SIG-M5 treated with dmso at 0.1 percent for 504 hours (cell line): Measurements from ENCODE around the gene CTRB1.

Experiments used
- DNase-seq: peaks from one replicate; lab custom pipeline; 2025; ENCODE audit not compliant: unreplicated experiment; lab: John Stamatoyannopoulos, UW

Gene CTRB1

DNA sequence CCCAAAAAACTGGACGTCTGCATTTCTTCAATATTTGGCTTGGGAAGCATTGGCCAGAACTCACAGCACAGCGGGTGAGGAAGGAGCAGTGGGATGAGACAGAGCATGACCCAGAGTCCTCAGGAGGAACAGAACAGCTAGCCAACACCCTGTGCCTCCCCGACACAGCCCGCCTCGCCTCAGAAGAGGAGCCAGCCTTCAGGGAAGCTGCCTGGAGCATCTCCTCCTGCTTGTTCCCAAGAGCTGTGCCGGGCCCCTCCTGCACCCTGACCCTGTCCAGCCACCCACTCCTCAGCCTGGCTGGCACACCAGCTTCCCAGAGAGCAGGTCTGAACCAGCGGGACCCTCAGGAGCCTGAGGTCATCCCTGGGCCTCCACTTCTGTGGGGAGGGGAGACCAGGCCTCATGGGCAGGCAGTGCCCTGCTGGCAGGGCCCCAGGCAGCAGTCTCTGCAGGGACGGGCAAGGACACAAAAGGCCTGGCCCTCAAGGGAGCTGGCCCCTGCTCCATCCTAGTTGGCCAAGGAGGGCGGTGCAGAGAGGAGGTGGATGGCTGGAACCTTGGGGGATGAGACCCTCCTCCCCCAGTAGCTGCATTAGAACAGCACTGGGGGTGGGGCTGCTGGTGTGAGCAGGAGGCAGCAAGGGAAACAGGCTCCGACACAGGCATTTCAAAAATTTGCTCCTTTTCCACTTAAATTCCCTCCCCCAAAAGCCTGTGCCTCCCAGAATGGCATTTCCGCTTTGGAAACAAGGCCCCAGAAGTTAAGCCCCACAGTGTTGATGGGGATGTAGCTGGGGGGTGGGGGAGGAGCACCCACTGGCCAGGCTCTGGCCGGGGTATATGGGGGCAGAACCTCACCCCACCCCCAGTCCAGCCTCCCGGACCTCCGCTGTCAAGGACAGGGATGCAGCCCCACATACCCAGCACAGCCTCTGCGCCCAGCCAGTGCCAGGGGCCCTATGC is 34.4 kb downstream of the CTRB1 start:
- DNase-seq = no peak

DNA sequence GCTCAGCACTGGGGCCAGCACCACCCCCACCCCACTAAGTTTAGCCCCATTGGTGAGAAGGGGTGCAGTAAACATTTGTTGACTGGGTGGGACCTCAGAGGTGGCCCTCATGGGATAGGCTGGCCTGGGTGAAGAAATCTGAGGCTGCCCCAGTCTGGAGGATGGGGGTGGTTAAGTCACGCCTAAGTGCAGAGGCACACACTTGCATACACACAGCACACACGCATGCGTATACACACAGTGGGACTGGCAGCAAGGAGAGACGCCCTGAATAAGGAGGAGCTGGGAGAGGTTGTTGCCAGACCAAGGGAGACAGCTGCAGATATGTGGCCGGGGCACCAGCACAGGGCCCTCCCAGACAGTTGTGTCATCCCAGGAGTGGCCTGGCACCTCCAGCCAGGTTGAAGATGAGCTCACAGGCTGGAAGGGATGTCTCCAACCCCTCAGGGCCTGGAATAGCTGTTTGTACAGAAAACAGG is 35.6 kb downstream of the CTRB1 start:
- peak; percentile 34 for DNase-seq

DNA sequence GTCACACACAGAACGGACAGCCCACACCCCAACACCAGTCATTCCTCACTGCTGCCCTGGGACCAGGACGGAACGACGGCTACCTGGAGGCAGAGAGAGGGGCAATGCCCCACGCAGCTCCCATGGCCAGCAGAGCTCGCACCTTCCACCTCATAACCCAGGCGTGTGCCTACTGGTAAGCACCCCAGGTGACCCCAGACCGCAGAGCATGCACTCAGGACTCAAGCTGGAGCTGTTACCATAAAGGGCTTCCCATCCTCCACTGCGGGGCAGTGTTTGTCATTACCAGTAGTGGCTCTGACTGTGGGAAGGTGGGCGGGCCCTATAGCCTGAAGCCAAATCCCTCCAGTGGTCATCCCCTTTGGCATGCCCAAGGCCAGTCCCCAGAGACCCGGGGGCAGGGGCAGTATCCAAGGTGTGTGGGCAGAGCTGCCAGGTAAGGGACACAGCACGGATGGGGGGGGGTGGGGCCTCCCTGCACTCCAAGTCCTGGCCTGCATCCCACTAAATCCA is 37.3 kb downstream of the CTRB1 start:
- no peak for DNase-seq

DNA sequence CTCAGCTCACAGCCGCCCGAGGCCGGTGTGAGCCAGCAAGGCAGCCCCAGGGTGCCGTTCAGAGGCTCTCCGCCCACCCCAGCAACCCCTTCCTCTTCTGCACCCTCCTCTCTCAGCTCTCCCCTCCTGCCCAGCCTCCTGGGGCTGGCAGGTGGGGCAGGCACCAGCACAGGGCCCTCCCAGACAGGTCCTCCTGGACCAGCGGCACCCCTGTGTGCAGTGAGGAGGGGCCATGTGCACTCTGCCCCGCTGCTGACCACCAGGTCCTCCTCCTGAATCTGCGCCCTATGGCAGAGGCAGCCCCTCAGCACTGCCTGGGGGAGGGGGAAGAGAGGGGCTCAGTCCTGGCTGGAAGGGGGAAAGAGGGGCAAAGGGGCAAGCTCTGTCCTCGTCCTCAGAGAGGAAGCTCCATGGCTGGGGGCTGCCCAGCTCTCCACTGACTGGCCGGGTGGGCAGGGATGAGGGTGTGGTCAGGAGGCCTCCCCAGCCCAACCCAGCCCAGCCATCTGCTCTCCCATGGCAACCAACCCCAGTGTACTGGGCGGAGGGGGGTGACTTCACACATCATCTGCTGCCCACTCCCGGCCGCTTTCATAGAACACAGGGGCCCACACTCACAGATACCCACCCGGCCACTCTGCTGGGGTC is 38.0 kb downstream of the CTRB1 start:
- no peak for DNase-seq

DNA sequence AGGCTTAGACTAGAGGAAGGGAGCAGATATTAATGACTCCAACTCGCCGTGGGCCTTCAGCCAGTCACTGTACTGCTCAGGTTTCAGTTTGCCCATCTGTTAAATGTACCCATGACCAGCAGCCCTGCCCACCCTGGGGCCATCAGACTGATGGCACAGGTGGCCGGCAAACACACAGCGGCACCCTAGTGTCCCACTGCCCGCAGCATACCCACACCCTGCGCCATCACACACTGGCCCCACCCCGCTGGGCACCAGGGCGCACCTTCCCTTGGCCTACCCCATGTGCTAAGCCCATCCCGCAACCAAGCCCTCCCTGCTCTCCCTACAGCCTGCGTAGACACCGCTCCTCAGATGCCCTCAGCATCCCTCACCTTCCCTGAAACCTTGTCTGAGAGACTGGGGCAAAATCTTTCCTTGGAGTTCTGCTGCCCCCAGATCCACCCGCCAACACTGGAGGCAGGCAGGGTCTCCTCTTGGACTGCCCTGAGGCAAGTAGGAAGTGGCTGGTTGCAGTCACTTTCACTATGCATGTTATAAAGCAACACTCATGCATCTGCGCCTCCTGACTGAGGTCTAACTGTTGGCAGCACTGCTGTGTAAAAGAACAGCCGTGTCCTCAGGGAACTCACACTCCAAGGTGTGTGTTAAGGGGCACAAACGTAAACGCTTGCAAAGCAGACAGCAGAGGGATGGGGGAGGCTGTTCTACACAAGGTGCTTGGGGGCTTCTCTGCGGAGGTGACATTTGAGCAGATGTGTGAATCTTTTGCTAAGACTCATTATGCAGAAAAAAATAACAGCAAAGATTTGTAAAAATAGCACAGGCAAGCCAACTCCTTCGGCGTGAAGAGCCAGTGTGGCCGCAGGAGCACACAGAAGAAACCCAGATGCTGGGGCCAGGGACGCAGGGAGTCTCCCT is 39.4 kb downstream of the CTRB1 start:
- no peak for DNase-seq

DNA sequence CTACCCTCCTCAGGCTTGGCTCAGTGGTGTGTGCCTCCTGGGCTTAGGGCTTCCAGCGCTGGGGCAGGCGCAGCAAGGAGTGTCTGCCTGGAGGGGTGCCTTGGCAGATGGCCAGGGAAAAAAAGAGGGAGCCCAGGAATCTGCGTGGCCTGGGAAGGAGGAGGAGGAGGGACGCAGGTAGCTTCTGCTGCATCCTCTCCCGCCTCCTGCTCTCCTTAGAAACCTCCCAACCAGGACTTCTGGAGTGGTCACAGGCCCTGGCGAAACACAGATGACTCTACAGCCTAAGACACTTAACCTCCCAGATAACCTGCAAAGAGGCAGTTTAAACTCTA is 40.0 kb downstream of the CTRB1 start:
- no peak for DNase-seq

DNA sequence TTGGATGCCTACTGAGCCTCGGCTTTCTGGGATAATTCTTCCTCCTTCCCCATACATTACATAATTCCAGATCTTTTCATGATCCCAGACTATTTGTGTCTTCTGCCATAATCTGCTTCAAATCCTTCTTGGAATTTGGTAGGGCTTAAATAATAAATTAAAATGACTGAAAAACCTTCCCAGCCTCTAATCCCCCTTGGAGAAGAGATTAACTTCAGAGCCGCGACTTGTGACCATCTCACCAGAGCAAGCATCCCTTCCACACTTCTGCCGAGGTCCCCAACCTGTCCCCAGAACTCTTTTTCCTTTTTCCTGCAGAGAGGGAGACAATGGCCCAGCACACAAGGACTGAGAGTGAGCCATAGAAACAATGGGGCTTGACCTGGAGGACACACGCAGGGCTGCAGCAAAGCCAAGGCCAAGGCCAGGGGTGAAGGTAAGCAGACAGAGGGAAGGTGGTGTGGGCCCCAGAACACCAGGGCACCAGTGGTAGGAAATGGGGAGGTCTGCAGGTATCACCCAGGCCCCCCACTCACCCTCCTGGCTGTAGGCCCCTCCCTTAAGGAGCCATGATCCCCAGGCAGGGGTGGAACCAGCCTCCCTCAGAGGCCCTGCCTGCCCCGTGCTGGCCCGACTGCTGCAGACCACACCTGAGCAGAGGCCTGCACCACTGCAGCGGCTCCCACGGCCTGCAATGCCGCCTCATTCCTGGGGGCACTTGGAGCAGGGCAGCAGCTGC is 42.2 kb downstream of the CTRB1 start:
- DNase-seq = no peak

DNA sequence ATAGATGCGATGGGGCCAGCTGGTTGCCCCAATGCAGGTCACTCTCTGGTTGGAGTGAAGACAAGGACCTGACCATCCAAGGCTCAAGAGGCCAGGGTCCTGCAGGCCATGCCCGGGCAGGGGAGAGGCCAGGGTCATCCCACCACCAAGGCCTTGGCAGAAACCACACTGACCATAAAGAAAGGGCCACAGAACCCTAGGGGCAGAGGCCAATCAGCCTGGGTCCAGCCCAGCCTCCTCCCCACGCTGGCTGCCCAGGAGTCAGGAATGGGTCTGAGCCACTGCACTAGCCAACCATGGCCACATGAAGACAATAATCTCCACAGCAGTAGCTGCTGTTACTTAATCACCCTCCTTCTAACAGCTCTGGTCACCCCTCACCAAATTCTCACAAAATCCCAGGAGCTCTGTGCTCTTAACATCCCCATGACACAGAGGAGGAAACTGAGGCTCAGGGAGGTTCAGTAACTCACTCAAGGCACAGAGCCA is 42.8 kb downstream of the CTRB1 start:
- no peak for DNase-seq

DNA sequence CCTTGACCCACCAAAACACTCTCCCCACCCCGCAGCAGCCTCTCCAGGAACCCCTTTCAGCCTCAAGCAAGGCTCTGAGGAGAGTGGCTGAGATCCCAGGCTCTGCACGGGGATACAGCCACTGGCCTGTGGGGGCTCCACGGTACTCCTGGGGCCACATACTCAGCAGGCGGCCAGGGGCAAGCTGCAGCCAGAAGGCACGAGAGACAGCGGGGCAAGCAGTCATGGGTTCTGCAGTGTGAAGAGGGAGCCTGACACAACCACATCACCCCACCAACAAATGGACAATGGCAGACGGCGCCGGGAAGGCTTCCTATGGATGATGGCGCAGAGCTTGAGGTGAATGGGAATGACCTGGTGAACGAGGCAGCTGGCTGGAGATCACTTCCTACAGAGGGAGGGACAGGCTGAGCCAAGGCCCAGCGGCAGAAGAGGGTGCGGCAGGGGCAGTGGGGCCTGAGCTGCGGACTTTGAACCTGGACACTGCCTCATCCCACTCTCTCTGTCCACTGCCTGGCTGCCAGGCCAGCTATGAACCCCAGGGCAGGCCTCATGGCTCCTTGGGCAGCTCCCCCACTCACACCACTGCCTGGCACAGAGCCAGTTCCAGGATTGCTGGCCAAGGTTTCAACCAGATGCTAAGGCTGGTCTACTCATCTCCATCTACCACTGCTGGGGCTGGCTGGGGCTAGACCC is 43.5 kb downstream of the CTRB1 start:
- DNase-seq = no peak

DNA sequence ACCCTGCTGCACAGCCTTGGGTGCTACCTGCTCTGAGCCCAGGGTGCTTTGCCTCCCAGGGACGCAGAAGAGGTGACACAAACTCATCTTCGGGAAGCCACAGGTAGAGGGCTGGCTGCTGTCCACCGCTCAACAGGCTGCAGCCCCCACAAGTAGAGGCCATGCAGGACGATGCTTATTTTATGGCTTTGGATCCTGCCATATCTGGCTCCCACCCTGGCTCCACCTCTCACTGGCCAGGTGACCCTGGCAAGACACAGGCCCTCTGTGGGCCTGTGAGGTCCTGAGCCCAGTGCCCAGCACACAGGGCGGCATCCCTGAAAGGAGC is 44.0 kb downstream of the CTRB1 start:
- no peak for DNase-seq

DNA sequence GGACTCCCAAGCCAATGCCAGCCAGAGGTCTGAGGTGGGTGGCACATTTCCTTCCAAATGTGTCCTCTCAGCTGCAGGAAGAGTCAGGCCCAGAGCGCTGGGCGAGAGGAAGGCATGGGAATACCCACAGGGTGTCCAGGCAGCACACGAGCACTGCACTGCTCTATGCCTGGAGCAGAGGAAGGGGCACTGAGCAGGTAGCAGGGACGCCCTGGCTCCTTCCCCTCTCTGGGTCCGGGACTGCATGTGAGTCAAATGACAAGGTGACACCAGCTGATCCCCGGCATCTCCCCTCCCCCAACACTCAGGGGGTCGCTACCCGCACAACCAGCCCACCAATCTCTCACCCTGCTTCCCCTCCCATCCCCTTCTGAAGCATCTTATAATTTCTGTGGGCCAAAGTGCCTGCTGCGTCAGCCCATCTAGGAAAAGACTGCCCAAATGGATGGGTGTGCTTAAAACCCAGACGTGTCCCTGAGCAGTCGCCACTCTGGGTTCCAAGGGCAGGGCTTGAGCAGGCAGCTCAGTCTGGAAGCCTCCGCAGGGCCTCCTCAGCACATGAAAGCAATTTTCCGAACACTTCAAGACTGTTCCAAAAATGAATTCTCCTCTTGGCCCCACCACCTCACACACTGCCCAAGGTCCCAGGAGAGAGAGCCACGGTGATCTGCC is 44.6 kb downstream of the CTRB1 start:
- DNase-seq = no peak

DNA sequence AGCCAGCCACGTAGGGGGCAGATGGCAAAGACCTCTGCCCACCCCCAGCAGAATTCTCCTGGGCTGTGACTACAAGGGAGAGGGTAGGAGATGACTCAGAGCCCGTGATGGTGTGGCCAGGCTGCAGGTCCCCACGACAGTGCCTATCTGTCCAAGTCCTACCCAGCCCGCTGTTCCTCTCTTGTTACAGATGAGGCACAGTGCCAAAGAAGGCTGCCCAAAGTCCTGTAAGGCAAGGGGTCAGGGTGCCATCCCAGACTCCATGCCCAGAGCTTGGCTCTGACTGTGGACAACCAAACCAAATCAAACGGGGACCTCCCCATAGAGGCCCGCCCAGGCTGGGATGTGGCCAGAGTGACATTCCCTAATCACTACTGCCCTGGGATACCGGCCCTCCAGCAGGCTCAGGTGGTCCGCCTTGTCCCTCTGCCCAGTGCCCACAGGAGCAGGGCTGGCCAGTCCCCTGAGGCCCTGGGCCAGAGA is 45.2 kb downstream of the CTRB1 start:
- no peak for DNase-seq

DNA sequence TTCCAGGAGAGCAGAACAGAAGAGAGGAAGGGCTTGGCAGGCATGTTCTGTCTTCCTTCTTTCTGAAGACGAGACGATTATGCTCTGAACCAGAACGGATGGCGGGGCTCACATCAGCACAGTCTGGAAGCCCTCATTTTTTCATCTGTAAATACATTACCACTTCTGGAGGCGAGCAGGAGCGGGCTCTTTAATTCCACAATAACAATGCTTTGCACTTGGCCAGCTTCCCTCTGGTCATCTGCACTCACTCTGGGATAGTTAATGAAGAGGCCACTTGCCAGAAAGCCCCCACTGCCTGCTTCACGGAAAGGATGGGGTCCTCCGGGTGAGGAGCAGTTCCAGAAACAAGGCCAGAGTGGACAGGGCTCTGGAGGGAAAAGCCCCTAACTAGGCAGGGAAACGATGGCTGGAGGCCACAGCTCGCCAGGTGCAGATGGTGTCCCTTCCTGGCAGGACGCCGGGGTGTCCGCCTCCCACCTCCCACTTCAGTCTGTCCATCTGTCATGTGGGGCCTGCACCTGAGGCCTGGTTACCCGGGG is 45.7 kb downstream of the CTRB1 start:
- no peak for DNase-seq

DNA sequence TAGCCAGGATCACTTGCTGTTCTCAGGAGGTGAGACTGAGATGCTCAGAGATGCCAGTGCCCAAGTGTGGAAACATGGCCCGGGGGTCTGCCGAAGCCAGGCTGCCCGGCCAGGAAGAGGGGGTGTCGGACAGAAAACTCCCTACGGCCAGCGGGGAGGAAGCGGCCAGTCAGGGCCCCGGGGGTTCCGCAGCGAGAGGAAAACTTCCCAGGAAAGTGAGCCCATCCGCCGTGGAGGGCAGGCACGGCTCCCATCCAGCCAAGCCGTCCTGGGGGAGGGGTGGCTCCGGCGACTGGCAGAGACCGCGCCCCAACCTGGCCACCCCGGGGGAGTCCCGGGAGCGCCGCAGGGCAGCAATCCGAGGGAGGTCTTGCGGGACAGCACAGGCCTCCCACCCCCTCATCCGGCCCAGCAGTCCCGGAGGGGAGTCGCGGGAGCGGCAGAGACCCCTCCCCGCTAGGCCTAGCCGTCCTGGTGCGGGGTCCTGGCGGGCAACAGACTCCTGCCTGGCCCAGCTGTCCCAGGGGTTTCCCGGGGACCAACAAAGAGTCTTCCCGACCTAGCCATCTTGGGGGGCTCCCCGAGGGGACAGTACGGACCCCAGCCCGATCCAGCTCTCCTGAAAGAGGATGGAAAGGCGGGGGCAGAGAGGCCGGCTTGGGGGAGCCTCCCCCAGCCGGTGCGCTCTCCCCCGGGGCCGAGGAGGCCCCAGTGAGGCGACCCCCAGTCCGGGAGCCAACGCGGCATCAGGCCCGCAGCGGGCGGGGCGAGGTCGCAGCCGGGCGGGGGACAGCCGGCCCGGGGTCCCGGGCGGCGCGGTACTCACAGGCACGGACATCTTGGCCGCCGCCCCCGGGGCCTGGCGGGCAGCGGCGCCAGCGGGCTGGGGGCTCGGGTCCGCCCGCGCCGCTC is 46.5 kb downstream of the CTRB1 start:
- DNase-seq = no peak

DNA sequence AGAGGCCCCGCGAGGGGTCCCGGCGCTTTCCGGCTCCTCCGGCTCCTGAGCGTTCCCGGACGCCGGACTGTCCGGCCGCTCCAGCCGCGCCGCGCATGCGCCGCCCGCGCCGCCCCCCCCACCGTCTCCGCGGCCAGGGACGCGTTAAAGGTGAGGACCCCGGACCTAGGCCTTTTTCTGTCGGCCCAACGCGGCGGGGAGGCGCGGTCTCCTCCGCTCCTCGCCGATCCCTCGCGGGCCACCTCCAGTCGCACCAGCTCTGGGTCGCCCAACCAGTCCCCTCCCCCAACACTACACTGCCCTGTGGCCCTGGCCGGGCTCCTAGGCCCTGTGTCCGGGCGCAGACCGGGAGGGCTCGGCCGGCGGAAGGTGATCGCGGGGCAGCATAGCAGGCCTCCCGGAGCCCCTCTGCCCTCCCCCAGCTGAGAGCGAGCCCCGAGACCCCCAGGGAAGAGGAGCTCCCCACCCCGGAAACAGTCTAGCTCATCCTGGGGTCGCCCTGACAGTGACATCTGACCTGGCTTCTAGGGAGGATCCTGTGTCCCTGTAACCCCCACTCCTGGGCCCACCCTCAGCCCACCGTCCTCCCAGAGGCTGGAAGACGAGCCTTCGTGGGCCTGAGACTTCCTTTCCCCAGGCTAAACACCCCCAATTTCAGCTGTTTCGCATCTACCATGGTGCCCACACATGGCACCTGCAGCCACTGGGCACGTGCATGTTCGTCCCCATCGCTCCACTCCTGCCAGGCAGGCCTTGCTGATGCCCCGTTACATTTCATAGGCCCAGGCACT is 47.3 kb downstream of the CTRB1 start:
- DNase-seq = no peak

DNA sequence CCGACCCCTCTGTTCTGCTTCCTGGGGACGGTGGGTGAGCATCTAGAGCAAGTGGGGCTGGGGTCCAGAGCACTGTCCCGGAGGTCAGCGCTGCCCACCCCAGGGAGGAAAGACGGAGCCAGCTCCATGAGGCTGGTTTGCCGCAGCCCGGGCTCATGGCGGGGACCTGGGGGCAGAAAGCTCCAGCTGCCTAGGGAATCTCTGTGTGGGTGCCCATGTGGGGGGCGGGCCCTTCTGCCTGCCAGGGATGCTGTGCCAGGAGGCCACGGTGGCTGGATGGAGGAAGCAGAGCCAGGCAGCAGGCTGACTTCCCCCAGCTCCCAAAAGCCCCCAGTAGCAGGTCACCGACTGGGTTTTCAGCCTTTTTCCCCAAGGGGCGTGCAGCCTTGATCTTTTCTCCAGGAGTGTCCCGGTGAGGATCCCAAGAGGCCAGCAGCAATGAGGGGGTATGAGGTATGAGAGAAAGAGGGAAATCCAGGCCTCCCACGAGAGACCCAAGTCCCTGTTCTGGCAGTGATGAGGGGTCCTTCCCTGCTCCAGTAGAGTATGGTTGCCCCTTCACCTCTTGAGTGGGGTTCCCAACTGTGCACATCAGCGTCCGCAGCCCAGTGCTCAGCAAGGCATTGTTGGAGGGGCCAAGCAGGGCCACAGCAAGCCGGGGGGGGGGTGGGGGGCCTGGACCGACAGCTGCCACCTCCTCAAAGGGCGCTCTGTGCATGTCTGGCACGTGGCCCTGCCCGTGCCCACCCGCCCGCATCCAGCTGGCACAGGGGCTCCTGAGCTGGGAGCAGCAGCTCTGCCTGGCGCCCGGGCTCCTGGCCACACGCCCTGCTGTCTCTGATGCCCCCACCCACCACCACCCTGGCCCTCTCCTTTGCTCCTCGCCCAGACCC is 48.2 kb downstream of the CTRB1 start:
- no peak for DNase-seq
